Measurements from ENCODE around the gene ELK1.

GRCh38 chrX:47651043-47651905 lies 911 bp upstream of the ELK1 start:
- TF ChIP-seq MAFK (IDR thresholded peaks at IDR 0.05; ENCODE audit: low read depth, low read length) (no peak), POLR2A (IDR thresholded peaks at IDR 0.05; ENCODE audit: control extremely low read depth in 1 of 2, low read depth in 2 of 2, low read length in 2 of 2) (no peak; a peak in 1 of 3 replicates), POLR2AphosphoS5 (IDR thresholded peaks at IDR 0.05; ENCODE audit: low read depth, low read length) (peak; percentile 66), CREB1 (IDR thresholded peaks at IDR 0.05) (no peak)
- TF ChIP-seq, protein P1, sequence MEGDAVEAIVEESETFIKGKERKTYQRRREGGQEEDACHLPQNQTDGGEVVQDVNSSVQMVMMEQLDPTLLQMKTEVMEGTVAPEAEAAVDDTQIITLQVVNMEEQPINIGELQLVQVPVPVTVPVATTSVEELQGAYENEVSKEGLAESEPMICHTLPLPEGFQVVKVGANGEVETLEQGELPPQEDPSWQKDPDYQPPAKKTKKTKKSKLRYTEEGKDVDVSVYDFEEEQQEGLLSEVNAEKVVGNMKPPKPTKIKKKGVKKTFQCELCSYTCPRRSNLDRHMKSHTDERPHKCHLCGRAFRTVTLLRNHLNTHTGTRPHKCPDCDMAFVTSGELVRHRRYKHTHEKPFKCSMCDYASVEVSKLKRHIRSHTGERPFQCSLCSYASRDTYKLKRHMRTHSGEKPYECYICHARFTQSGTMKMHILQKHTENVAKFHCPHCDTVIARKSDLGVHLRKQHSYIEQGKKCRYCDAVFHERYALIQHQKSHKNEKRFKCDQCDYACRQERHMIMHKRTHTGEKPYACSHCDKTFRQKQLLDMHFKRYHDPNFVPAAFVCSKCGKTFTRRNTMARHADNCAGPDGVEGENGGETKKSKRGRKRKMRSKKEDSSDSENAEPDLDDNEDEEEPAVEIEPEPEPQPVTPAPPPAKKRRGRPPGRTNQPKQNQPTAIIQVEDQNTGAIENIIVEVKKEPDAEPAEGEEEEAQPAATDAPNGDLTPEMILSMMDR (IDR thresholded peaks at IDR 0.05; ENCODE audit: control extremely low read depth in 1 of 3, insufficient read depth in 1 of 3, low read depth in 1 of 3, low read length in 3 of 3), result no peak

All from H1 (cell line).